KOPT-K1 (cell line): Measurements from ENCODE around the gene MT1X.
"Not testable (repeated sequence)": the region's sequence is repeated elsewhere in the genome, so short reads cannot be mapped to it uniquely, and the experiment has no call there.

Source experiments
- H3K27ac ChIP-seq: fragments of 200-600 bp; sonication (generic); 2 replicates; pipeline ENCODE4 v1.5.1; 2016; ENCODE audit warnings: antibody characterized with exemption, mild to moderate bottlenecking, low read depth, low read length; ENCODE audit not compliant: poor library complexity, severe bottlenecking
- H3K36me3 ChIP-seq: fragments of 200-600 bp; sonication (generic); 2 replicates; pipeline ENCODE4 v1.5.1; 2017; ENCODE audit warnings: antibody characterized with exemption, mild to moderate bottlenecking, low read length, moderate library complexity; ENCODE audit not compliant: insufficient read depth
- H3K9me3 ChIP-seq: fragments of 200-600 bp; sonication (generic); 2 replicates; pipeline ENCODE4 v1.5.1; 2017; ENCODE audit warnings: antibody characterized with exemption, low read length, mild to moderate bottlenecking; ENCODE audit not compliant: insufficient read depth, poor library complexity, severe bottlenecking

MT1X gene

GRCh38 chr16:56702836-56703235 lies 20.6 kb downstream of the MT1X start:
- H3K27ac ChIP-seq = no peak overlapping the region
- H3K36me3 ChIP-seq = no peaks in the 10 kb centered on the region
- no peaks in the 10 kb centered on the region for H3K9me3 ChIP-seq

GRCh38 chr16:56708525-56709442 lies 26.5 kb downstream of the MT1X start:
- peak overlapping the region; percentile 96 for H3K27ac ChIP-seq
- no peaks in the 10 kb centered on the region for H3K9me3 ChIP-seq
- H3K36me3 ChIP-seq = no peaks in the 10 kb centered on the region

GRCh38 chr16:56709443-56710040 lies 27.3 kb downstream of the MT1X start:
- H3K27ac ChIP-seq = peak overlapping the region; percentile 96
- H3K36me3 ChIP-seq = no peaks in the 10 kb centered on the region
- no peaks in the 10 kb centered on the region for H3K9me3 ChIP-seq

GRCh38 chr16:56710181-56710737 lies 28.0 kb downstream of the MT1X start:
- peak overlapping the region; percentile 96 for H3K27ac ChIP-seq

GRCh38 chr16:56711862-56712261 lies 29.6 kb downstream of the MT1X start:
- no peaks in the 10 kb centered on the region for H3K9me3 ChIP-seq

More at GRCh38 chr16:56710181-56710737, 28.0 kb downstream of the MT1X start:
- H3K9me3 ChIP-seq = no peaks in the 10 kb centered on the region
- no peaks in the 10 kb centered on the region for H3K36me3 ChIP-seq

GRCh38 chr16:56713794-56714193 lies 31.5 kb downstream of the MT1X start:
- H3K36me3 ChIP-seq = no peaks in the 10 kb centered on the region
- no peak overlapping the region for H3K27ac ChIP-seq
- H3K9me3 ChIP-seq = no peaks in the 10 kb centered on the region

More at GRCh38 chr16:56711862-56712261, 29.6 kb downstream of the MT1X start:
- no peak overlapping the region for H3K27ac ChIP-seq
- no peaks in the 10 kb centered on the region for H3K36me3 ChIP-seq

- Histone ChIP-seq H3K36me3 (no peaks in the 10 kb centered on the region), H3K27ac (no peak overlapping the region), H3K9me3 (no peaks in the 10 kb centered on the region)
These were observed 32.9 kb downstream of the MT1X start for GRCh38 chr16:56715126-56715525.

- Histone ChIP-seq H3K36me3 (no peaks in the 10 kb centered on the region), H3K9me3 (no peaks in the 10 kb centered on the region), H3K27ac (no peak overlapping the region)
These were observed 34.5 kb downstream of the MT1X start for GRCh38 chr16:56716761-56717160.

- H3K36me3 ChIP-seq, H3K27ac ChIP-seq, H3K9me3 ChIP-seq: not testable (repeated sequence)
These were observed 35.3 kb downstream of the MT1X start for GRCh38 chr16:56717532-56717931.

GRCh38 chr16:56722200-56722842 lies 40.1 kb downstream of the MT1X start:
- H3K9me3 ChIP-seq = no peaks in the 10 kb centered on the region
- H3K36me3 ChIP-seq = no peaks in the 10 kb centered on the region
- no peak overlapping the region for H3K27ac ChIP-seq

- Histone ChIP-seq H3K36me3 (no peaks in the 10 kb centered on the region), H3K27ac (no peak overlapping the region), H3K9me3 (no peaks in the 10 kb centered on the region)
These were observed 41.9 kb downstream of the MT1X start for GRCh38 chr16:56724191-56724590.

GRCh38 chr16:56726283-56726682 lies 44.0 kb downstream of the MT1X start:
- Histone ChIP-seq H3K27ac (no peak overlapping the region), H3K9me3 (no peaks in the 10 kb centered on the region), H3K36me3 (no peaks in the 10 kb centered on the region)

- Histone ChIP-seq H3K27ac (no peak overlapping the region), H3K9me3 (no peaks in the 10 kb centered on the region), H3K36me3 (no peaks in the 10 kb centered on the region)
These were observed 44.7 kb downstream of the MT1X start for GRCh38 chr16:56726926-56727325.

GRCh38 chr16:56728027-56728426 lies 45.8 kb downstream of the MT1X start:
- H3K9me3 ChIP-seq = no peaks in the 10 kb centered on the region
- no peaks in the 10 kb centered on the region for H3K36me3 ChIP-seq
- no peak overlapping the region for H3K27ac ChIP-seq
